Spinal cord (tissue), 10 donors: ENCODE data around the gene HNRNPR. TPM values are rescaled to one million over a fixed set of nuclear protein-coding genes. Genes with fewer than 3 reads are reported as not detected.

Source experiments
- DNase-seq, 6 donors: peaks; one replicate each; pipeline versions ENCODE4 v3.0.0 to v3.0.0-alpha.2; 2013 to 2015; ENCODE audit warnings: low spot score in 6 of 6, low read depth in 4 of 6
- H3K27ac ChIP-seq: one replicate; pipeline ENCODE4 v1.5.1; 2013; ENCODE audit warnings: low read depth, low read length, control low read depth
- H3K27me3 ChIP-seq: one replicate; pipeline ENCODE4 v1.6.1; 2013; ENCODE audit warnings: low read length; ENCODE audit not compliant: control insufficient read depth, insufficient read depth
- H3K36me3 ChIP-seq: one replicate; pipeline ENCODE4 v1.6.1; 2013; ENCODE audit warnings: low read length; ENCODE audit not compliant: control insufficient read depth, insufficient read depth
- H3K4me1 ChIP-seq: one replicate; pipeline ENCODE4 v1.6.1; 2013; ENCODE audit warnings: low read length; ENCODE audit not compliant: control insufficient read depth, insufficient read depth
- H3K4me3 ChIP-seq: one replicate; pipeline ENCODE4 v1.5.1; 2013; ENCODE audit warnings: low read depth, low read length, control low read depth
- H3K9me3 ChIP-seq: one replicate; pipeline ENCODE4 v1.6.1; 2013; ENCODE audit warnings: low read length; ENCODE audit not compliant: control insufficient read depth, insufficient read depth
- WGBS: methylation state at CpG from one replicate; pipeline ENCODE4 v1.1.5; 2013; ENCODE audit warnings: missing lambda C conversion rate; ENCODE audit not compliant: insufficient coverage; 5-methylcytosine and 5-hydroxymethylcytosine counted together
- polyA plus RNA-seq, 2 donors: library from polyadenylated mRNA; unstranded; fragments of 120-200 nt; gene quantifications; one replicate each; pipeline ENCODE4 v1.2.1, GENCODE V29; 2013; ENCODE audit not compliant: insufficient read length in 2 of 2
- total RNA-seq, 2 donors: library from RNA; depleted of rRNA in 1 of 2; stranded (reverse); fragments of 120-200 nt in 1 of 2; fragments of >200 nt in 1 of 2; gene quantifications; one replicate each; pipeline versions ENCODE4 v1.2.3 to v1.2.4, GENCODE V29; 2013 to 2014
- donor health status: healthy.

Gene HNRNPR
- total and polyA plus RNA-seq, 4 donors: 109 to 204 (median 167) TPM

- DNase-seq: peak; percentile 65 to 94 (median 76)
- H3K9me3 ChIP-seq: no peaks in the 10 kb centered on the region
- H3K36me3 ChIP-seq: peaks cover 6% of the 10 kb centered on the region
- no peaks in the 10 kb centered on the region for H3K27me3 ChIP-seq
- peak within 1 kb of the TSS; percentile 99 for H3K27ac ChIP-seq
- WGBS: 0% methylated on average over 21 of the region's 29 CpGs
- peaks cover 43% of the 10 kb centered on the region for H3K4me1 ChIP-seq
- peak within 1 kb of the TSS; percentile 98 for H3K4me3 ChIP-seq
Measured at GRCh38 chr1:23369335-23370013, 25.4 kb upstream of the HNRNPR start, which contains the start of gene ZNF436. ZNF436 (minus strand) TSS chr1:23369836; CDS start chr1:23368005, 1,831 bp downstream.

GRCh38 chr1:23368562-23369334 is 24.7 kb upstream of the HNRNPR start:
- H3K4me1 ChIP-seq: peaks cover 43% of the 10 kb centered on the region

GRCh38 chr1:23367791-23368561 is 23.9 kb upstream of the HNRNPR start:
- 0% methylated on average over 40 of the region's 41 CpGs for WGBS
- H3K4me1 ChIP-seq: peaks cover 43% of the 10 kb centered on the region

More at GRCh38 chr1:23368562-23369334, 24.7 kb upstream of the HNRNPR start:
- DNase-seq: peak; percentile 87 to 98 (median 92)
- no peaks in the 10 kb centered on the region for H3K27me3 ChIP-seq
- WGBS: under 1% methylated on average over 61 of the region's 61 CpGs
- peak overlapping the region; percentile 99 for H3K27ac ChIP-seq
- peak overlapping the region; percentile 98 for H3K4me3 ChIP-seq
- H3K36me3 ChIP-seq: peaks cover 11% of the 10 kb centered on the region
- no peaks in the 10 kb centered on the region for H3K9me3 ChIP-seq

GRCh38 chr1:23367451-23367790 is 23.3 kb upstream of the HNRNPR start:
- Histone ChIP-seq H3K4me3 (peak overlapping the region; percentile 98), H3K27me3 (no peaks in the 10 kb centered on the region), H3K36me3 (peaks cover 19% of the 10 kb centered on the region), H3K4me1 (peaks cover 43% of the 10 kb centered on the region), H3K27ac (peak overlapping the region; percentile 99), H3K9me3 (peaks cover 7% of the 10 kb centered on the region)
- DNase-seq: no peak
- WGBS: 46% methylated on average over 4 of the region's 9 CpGs

More at GRCh38 chr1:23367791-23368561, 23.9 kb upstream of the HNRNPR start:
- Histone ChIP-seq H3K27ac (peak overlapping the region; percentile 99), H3K4me3 (peak overlapping the region; percentile 98), H3K36me3 (peaks cover 14% of the 10 kb centered on the region), H3K27me3 (no peaks in the 10 kb centered on the region), H3K9me3 (peaks cover 2% of the 10 kb centered on the region)
- DNase-seq: peak; percentile 86 to 100 (median 98)

GRCh38 chr1:23366598-23366997 is 22.5 kb upstream of the HNRNPR start:
- Histone ChIP-seq H3K4me3 (no peak overlapping the region), H3K36me3 (peaks cover 24% of the 10 kb centered on the region)

GRCh38 chr1:23366146-23366545 is 22.1 kb upstream of the HNRNPR start:
- no peak overlapping the region for H3K27ac ChIP-seq
- peaks cover 24% of the 10 kb centered on the region for H3K36me3 ChIP-seq
- no peaks in the 10 kb centered on the region for H3K27me3 ChIP-seq
- no peak for DNase-seq
- 78% methylated on average over 1 of the region's 2 CpGs for WGBS
- no peak overlapping the region for H3K4me3 ChIP-seq
- peaks cover 19% of the 10 kb centered on the region for H3K9me3 ChIP-seq
- peaks cover 33% of the 10 kb centered on the region for H3K4me1 ChIP-seq

More at GRCh38 chr1:23366598-23366997, 22.5 kb upstream of the HNRNPR start:
- Histone ChIP-seq H3K9me3 (peaks cover 15% of the 10 kb centered on the region), H3K27me3 (no peaks in the 10 kb centered on the region), H3K4me1 (peaks cover 36% of the 10 kb centered on the region), H3K27ac (no peak overlapping the region)
- WGBS: 85% methylated on average over 2 of the region's 5 CpGs
- DNase-seq: no peak

- Histone ChIP-seq H3K36me3 (peaks cover 25% of the 10 kb centered on the region), H3K4me3 (no peak overlapping the region), H3K27ac (no peak overlapping the region), H3K4me1 (peaks cover 9% of the 10 kb centered on the region), H3K27me3 (no peaks in the 10 kb centered on the region), H3K9me3 (peaks cover 25% of the 10 kb centered on the region)
- WGBS: 100% methylated on average over 1 of the region's 13 CpGs
- DNase-seq: no peak
Measured at GRCh38 chr1:23362218-23362713, 18.2 kb upstream of the HNRNPR start.

- no peak for DNase-seq
- Histone ChIP-seq H3K9me3 (peaks cover 25% of the 10 kb centered on the region), H3K27ac (no peak overlapping the region), H3K4me3 (no peak overlapping the region), H3K36me3 (peaks cover 18% of the 10 kb centered on the region), H3K27me3 (no peaks in the 10 kb centered on the region), H3K4me1 (peaks cover 5% of the 10 kb centered on the region)
- no CpG with 5 or more reads among the region's 3 CpGs for WGBS
Measured at GRCh38 chr1:23358310-23358875, 14.3 kb upstream of the HNRNPR start.
